SU-DHL-6 (cell line): ENCODE data around the gene OR10A2.

Experiments used
- CTCF ChIP-seq: fragments of 200-600 bp; sonication (generic); IDR thresholded peaks from one replicate; pipeline ENCODE4 v1.5.1; 2017; ENCODE audit warnings: antibody characterized with exemption, mild to moderate bottlenecking, low read length, moderate library complexity; ENCODE audit not compliant: insufficient read depth, poor library complexity, severe bottlenecking
- EZH2phosphoT487 ChIP-seq: fragments of 200-600 bp; sonication (generic), shearing (Covaris generic); conservative IDR thresholded peaks from 2 replicates; pipeline ENCODE4 v1.6.1; 2018; ENCODE audit warnings: mild to moderate bottlenecking, antibody characterized with exemption, low read length, moderate library complexity, mixed read lengths

GRCh38 chr11:6919698-6920097, 56.8 kb downstream of the OR10A2 start:
- TF ChIP-seq CTCF = no peak
- TF ChIP-seq EZH2phosphoT487 = no peak
